Astrocyte (in vitro differentiated cells and primary cell): ENCODE measurements around the gene TAS2R50. TPM values are rescaled to one million over a fixed set of nuclear protein-coding genes. Genes with fewer than 3 reads are reported as not detected.
A peak's percentile ranks its signal among the peaks of the same experiment; 100 is the strongest.

Experiments
- DNase-seq: peaks from one replicate; pipeline ENCODE4 v3.0.0-alpha.2; 2010; ENCODE audit warnings: low read depth
- FAIRE-seq: peaks from 2 replicates; lab custom pipeline; 2011; peaks lifted over from hg19 to GRCh38; lab: Jason Lieb, UNC
- H2AFZ ChIP-seq: 2 replicates; pipeline ENCODE4 v1.6.0; 2012; ENCODE audit warnings: low read depth, low read length, inconsistent platforms
- H3K27ac ChIP-seq: 2 replicates; pipeline ENCODE4 v1.5.1; 2011; ENCODE audit warnings: low read depth, low read length, inconsistent platforms
- H3K27me3 ChIP-seq: 2 replicates; pipeline ENCODE4 v1.6.0; 2011; ENCODE audit warnings: low read length, inconsistent platforms; ENCODE audit not compliant: insufficient read depth
- H3K36me3 ChIP-seq: 2 replicates; pipeline ENCODE4 v1.5.1; 2011; ENCODE audit warnings: low read length, inconsistent platforms; ENCODE audit not compliant: insufficient read depth
- H3K4me1 ChIP-seq: 2 replicates; pipeline ENCODE4 v1.5.1; 2011; ENCODE audit warnings: low read length, inconsistent platforms; ENCODE audit not compliant: insufficient read depth
- H3K4me2 ChIP-seq: 2 replicates; pipeline ENCODE4 v1.6.0; 2012; ENCODE audit warnings: low read length, inconsistent platforms
- H3K4me3 ChIP-seq: 2 replicates; pipeline ENCODE4 v1.5.1; 2011; ENCODE audit warnings: low read depth, mild to moderate bottlenecking, low read length, inconsistent platforms; ENCODE audit not compliant: insufficient read depth
- H3K79me2 ChIP-seq: 2 replicates; pipeline ENCODE4 v1.6.0; 2012; ENCODE audit warnings: mild to moderate bottlenecking, low read length, inconsistent platforms; ENCODE audit not compliant: insufficient read depth
- H3K9ac ChIP-seq: 2 replicates; pipeline ENCODE4 v1.6.0; 2012; ENCODE audit warnings: mild to moderate bottlenecking, low read length, inconsistent platforms
- H3K9me3 ChIP-seq: 2 replicates; pipeline ENCODE4 v1.5.1; 2012; ENCODE audit warnings: low read depth, mild to moderate bottlenecking, low read length, inconsistent platforms; ENCODE audit not compliant: insufficient read depth
- H4K20me1 ChIP-seq: 2 replicates; pipeline ENCODE4 v1.6.0; 2012; ENCODE audit warnings: low read length, inconsistent platforms; ENCODE audit not compliant: insufficient read depth
- H3K27ac Mint-ChIP-seq: one replicate; pipeline ENCODE4 v1.8.0; 2021; ENCODE audit warnings: mild to moderate bottlenecking, mixed read lengths; ENCODE audit not compliant: unreplicated experiment
- H3K27me3 Mint-ChIP-seq: one replicate; pipeline ENCODE4 v1.8.0; 2021; ENCODE audit warnings: low read depth, mixed read lengths; ENCODE audit not compliant: unreplicated experiment
- H3K36me3 Mint-ChIP-seq: one replicate; pipeline ENCODE4 v1.8.0; 2021; ENCODE audit warnings: low read depth, mixed read lengths; ENCODE audit not compliant: unreplicated experiment
- H3K4me1 Mint-ChIP-seq: one replicate; pipeline ENCODE4 v1.8.0; 2021; ENCODE audit warnings: low read depth, mixed read lengths; ENCODE audit not compliant: unreplicated experiment
- H3K4me3 Mint-ChIP-seq: one replicate; pipeline ENCODE4 v1.8.0; 2021; ENCODE audit warnings: mild to moderate bottlenecking, moderate library complexity, mixed read lengths; ENCODE audit not compliant: unreplicated experiment
- H3K9me3 Mint-ChIP-seq: one replicate; pipeline ENCODE4 v1.8.0; 2021; ENCODE audit warnings: mild to moderate bottlenecking, mixed read lengths; ENCODE audit not compliant: unreplicated experiment
- CTCF ChIP-seq: IDR thresholded peaks from 2 replicates; pipeline ENCODE4 v1.5.1; 2011; ENCODE audit warnings: low read depth, mild to moderate bottlenecking, inconsistent platforms, low read length, moderate library complexity; ENCODE audit not compliant: insufficient read depth
- EZH2 ChIP-seq: IDR thresholded peaks from 2 replicates; pipeline ENCODE4 v1.6.1; 2012; ENCODE audit warnings: mild to moderate bottlenecking, low read length, inconsistent platforms; ENCODE audit not compliant: insufficient read depth
- total RNA-seq: library from RNA; stranded (reverse); gene quantifications from 2 replicates; pipeline ENCODE4 v1.2.1, GENCODE V29; 2021

TAS2R50 gene
- total RNA-seq, 1 donor from 2014 or later: 1.2 TPM

GRCh38 chr12:11026118-11026517, 39.4 kb upstream of the TAS2R50 start:
- H3K27me3 ChIP-seq: no peaks in the 10 kb centered on the region
- Mint-ChIP-seq H3K4me1 (no peaks in the 10 kb centered on the region), H3K9me3 (no peaks in the 10 kb centered on the region), H3K27me3 (no peaks in the 10 kb centered on the region), H3K4me3 (no peak overlapping the region), H3K36me3 (peaks cover 10% of the 10 kb centered on the region), H3K27ac (no peak overlapping the region)
- no peaks in the 10 kb centered on the region for H3K4me1 ChIP-seq
- no peak overlapping the region for H3K4me2 ChIP-seq
- no peaks in the 10 kb centered on the region for H3K36me3 ChIP-seq
- H3K27ac ChIP-seq: no peak overlapping the region
- H4K20me1 ChIP-seq: peaks cover 3% of the 10 kb centered on the region
- H3K79me2 ChIP-seq: no peaks in the 10 kb centered on the region
- DNase-seq (no peak), FAIRE-seq (no peak)
- no peak overlapping the region for H3K4me3 ChIP-seq
- no peak for TF ChIP-seq CTCF
- TF ChIP-seq EZH2: no peak
- H3K9me3 ChIP-seq: no peaks in the 10 kb centered on the region
- H3K9ac ChIP-seq: no peak overlapping the region
- no peak overlapping the region for H2AFZ ChIP-seq

GRCh38 chr12:11023387-11023786, 36.7 kb upstream of the TAS2R50 start:
- H3K27ac Mint-ChIP-seq: no peak overlapping the region
- H3K36me3 Mint-ChIP-seq: peaks cover 10% of the 10 kb centered on the region
- H3K9me3 Mint-ChIP-seq: no peaks in the 10 kb centered on the region
- Histone ChIP-seq H3K4me1 (no peaks in the 10 kb centered on the region), H4K20me1 (peaks cover 3% of the 10 kb centered on the region), H3K79me2 (no peaks in the 10 kb centered on the region), H2AFZ (no peak overlapping the region), H3K9me3 (no peaks in the 10 kb centered on the region), H3K4me2 (no peak overlapping the region), H3K36me3 (no peaks in the 10 kb centered on the region), H3K27me3 (no peaks in the 10 kb centered on the region), H3K9ac (no peak overlapping the region), H3K27ac (no peak overlapping the region), H3K4me3 (no peak overlapping the region)
- FAIRE-seq (no peak), DNase-seq (no peak)
- TF ChIP-seq EZH2 (no peak), CTCF (no peak)
- no peaks in the 10 kb centered on the region for H3K4me1 Mint-ChIP-seq
- H3K27me3 Mint-ChIP-seq: no peaks in the 10 kb centered on the region
- H3K4me3 Mint-ChIP-seq: no peak overlapping the region

GRCh38 chr12:11022520-11022919, 35.8 kb upstream of the TAS2R50 start, which contains the start of gene TAS2R19:
Gene TAS2R19 (minus strand): TSS chr12:11022620. CDS start chr12:11022571, 49 bp downstream.
- no peaks in the 10 kb centered on the region for H3K9me3 ChIP-seq
- peaks cover 3% of the 10 kb centered on the region for H4K20me1 ChIP-seq
- no peak within 1 kb of the TSS for H3K4me2 ChIP-seq
- no peak within 1 kb of the TSS for H3K27ac ChIP-seq
- Mint-ChIP-seq H3K27me3 (no peaks in the 10 kb centered on the region), H3K27ac (no peak within 1 kb of the TSS), H3K4me1 (no peaks in the 10 kb centered on the region), H3K9me3 (no peaks in the 10 kb centered on the region), H3K4me3 (no peak within 1 kb of the TSS), H3K36me3 (peaks cover 5% of the 10 kb centered on the region)
- TF ChIP-seq CTCF: no peak
- TF ChIP-seq EZH2: no peak
- no peaks in the 10 kb centered on the region for H3K36me3 ChIP-seq
- no peaks in the 10 kb centered on the region for H3K27me3 ChIP-seq
- H3K4me3 ChIP-seq: no peak within 1 kb of the TSS
- no peaks in the 10 kb centered on the region for H3K79me2 ChIP-seq
- no peaks in the 10 kb centered on the region for H3K4me1 ChIP-seq
- FAIRE-seq (peak; percentile 17), DNase-seq (no peak)
- no peak within 1 kb of the TSS for H3K9ac ChIP-seq
- no peak within 1 kb of the TSS for H2AFZ ChIP-seq
